PC-3 (cell line): ENCODE results near the gene ARAP3.

Experiments used
- EZH2 ChIP-seq: fragments of 300-600 bp; sonication (generic); IDR thresholded peaks from one replicate; pipeline ENCODE4 v1.6.1; 2017; ENCODE audit warnings: antibody characterized with exemption, mild to moderate bottlenecking, low read length; ENCODE audit not compliant: unreplicated experiment
- TF ChIP-seq, protein P1 (sequence below): fragments of 300-600 bp; sonication (generic); conservative IDR thresholded peaks from 2 replicates; pipeline ENCODE4 v1.5.1; 2017; ENCODE audit warnings: antibody characterized with exemption, low read depth, mild to moderate bottlenecking, low read length

DNA sequence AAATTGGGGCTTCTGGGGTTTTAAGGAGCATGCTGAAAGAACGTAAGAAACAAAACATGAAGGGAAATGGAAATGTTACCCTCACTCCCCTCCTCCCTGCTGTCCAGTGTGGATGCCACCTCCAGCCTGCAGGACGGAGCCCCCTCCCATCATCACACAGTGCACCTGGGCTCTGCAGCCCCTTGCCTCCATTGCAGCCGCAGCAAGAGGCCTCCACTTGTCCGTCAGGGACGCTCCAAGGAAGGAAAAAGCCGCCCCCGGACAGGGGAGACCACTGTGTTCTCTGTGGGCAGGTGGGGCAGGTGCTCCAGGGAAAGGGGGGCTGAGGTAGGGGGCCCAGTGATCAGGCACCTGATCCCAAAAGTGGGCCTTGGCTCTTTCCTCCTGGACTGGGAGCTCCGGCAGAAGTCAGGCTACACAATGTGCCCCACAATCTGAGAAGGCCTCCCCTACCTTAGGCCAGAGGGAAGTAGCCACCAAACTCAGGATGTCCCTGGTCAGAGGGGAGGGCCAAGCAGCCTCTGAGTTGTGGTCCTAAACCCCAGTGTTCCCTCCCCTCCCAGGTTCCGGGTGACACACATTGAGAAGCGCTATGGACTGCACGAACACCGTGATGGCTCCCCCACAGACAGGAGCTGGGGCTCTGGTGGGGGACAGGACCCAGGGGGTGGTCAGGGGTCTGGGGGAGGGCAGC lies 42.5 kb downstream of the ARAP3 start:
- TF ChIP-seq, protein P1, sequence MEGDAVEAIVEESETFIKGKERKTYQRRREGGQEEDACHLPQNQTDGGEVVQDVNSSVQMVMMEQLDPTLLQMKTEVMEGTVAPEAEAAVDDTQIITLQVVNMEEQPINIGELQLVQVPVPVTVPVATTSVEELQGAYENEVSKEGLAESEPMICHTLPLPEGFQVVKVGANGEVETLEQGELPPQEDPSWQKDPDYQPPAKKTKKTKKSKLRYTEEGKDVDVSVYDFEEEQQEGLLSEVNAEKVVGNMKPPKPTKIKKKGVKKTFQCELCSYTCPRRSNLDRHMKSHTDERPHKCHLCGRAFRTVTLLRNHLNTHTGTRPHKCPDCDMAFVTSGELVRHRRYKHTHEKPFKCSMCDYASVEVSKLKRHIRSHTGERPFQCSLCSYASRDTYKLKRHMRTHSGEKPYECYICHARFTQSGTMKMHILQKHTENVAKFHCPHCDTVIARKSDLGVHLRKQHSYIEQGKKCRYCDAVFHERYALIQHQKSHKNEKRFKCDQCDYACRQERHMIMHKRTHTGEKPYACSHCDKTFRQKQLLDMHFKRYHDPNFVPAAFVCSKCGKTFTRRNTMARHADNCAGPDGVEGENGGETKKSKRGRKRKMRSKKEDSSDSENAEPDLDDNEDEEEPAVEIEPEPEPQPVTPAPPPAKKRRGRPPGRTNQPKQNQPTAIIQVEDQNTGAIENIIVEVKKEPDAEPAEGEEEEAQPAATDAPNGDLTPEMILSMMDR, result no peak
- TF ChIP-seq EZH2, result no peak
